ENCODE measurements around the gene SBNO1.

SBNO1 gene

GRCh38 chr12:123243671-123244262 is 120.9 kb downstream of the SBNO1 start:
- DNase-seq: no peak

GRCh38 chr12:123242116-123242904 is 122.3 kb downstream of the SBNO1 start:
- peak; percentile 25 for DNase-seq

Data from NCI-H2227 treated with DMSO at 0.1 percent for 48 hours (cell line).